Measurements from ENCODE around the gene TKTL1. TPM values are rescaled to one million over a fixed set of nuclear protein-coding genes. Genes with fewer than 3 reads are reported as not detected.
"Not testable (repeated sequence)": the region's sequence is repeated elsewhere in the genome, so short reads cannot be mapped to it uniquely, and the experiment has no call there.

TKTL1 gene
- total RNA-seq: 1 to 10 TPM; 1.3 to 1.5 TPM

GRCh38 chrX:154295664-154296310 lies at the start of gene TKTL1:
Gene TKTL1 (plus strand): TSS chrX:154295795. CDS start chrX:154295860, 65 bp downstream.
- no peaks in the 10 kb centered on the region for H3K27me3 Mint-ChIP-seq (ENCODE audit: low read depth)
- no peak within 1 kb of the TSS for H3K4me3 Mint-ChIP-seq
- H3K9me3 Mint-ChIP-seq (ENCODE audit: insufficient read depth): no peaks in the 10 kb centered on the region
- ATAC-seq (no peak), DNase-seq (no peak)
- H3K27ac Mint-ChIP-seq: no peak within 1 kb of the TSS
- no peaks in the 10 kb centered on the region for H3K36me3 Mint-ChIP-seq (ENCODE audit: low read depth)
- ChIA-PET CTCF (no interaction called here), POLR2A (no interaction called here)
- no peaks in the 10 kb centered on the region for H3K4me1 Mint-ChIP-seq (ENCODE audit: low read depth)

- POLR2A ChIA-PET; H3K9me3 Mint-ChIP-seq (ENCODE audit: insufficient read depth); CTCF ChIA-PET; H3K27me3 Mint-ChIP-seq (ENCODE audit: low read depth); H3K4me1 Mint-ChIP-seq (ENCODE audit: low read depth); H3K4me3 Mint-ChIP-seq; DNase-seq; H3K36me3 Mint-ChIP-seq (ENCODE audit: low read depth): not testable (repeated sequence)
- peak overlapping the region; percentile 61 for H3K27ac Mint-ChIP-seq
- peak; percentile 99 for ATAC-seq
Measured at GRCh38 chrX:154247377-154248045, 48.1 kb upstream of the TKTL1 start.

- ATAC-seq: peak; percentile 3
- CTCF ChIA-PET; H3K9me3 Mint-ChIP-seq (ENCODE audit: insufficient read depth); H3K27ac Mint-ChIP-seq; POLR2A ChIA-PET; H3K27me3 Mint-ChIP-seq (ENCODE audit: low read depth); H3K36me3 Mint-ChIP-seq (ENCODE audit: low read depth); DNase-seq; H3K4me3 Mint-ChIP-seq; H3K4me1 Mint-ChIP-seq (ENCODE audit: low read depth): not testable (repeated sequence)
Measured at GRCh38 chrX:154248076-154248475, 47.5 kb upstream of the TKTL1 start.

- ATAC-seq; H3K4me1 Mint-ChIP-seq (ENCODE audit: low read depth); DNase-seq; H3K4me3 Mint-ChIP-seq; H3K36me3 Mint-ChIP-seq (ENCODE audit: low read depth); H3K27ac Mint-ChIP-seq; CTCF ChIA-PET; H3K27me3 Mint-ChIP-seq (ENCODE audit: low read depth); POLR2A ChIA-PET; H3K9me3 Mint-ChIP-seq (ENCODE audit: insufficient read depth): not testable (repeated sequence)
Measured at GRCh38 chrX:154257282-154257681, 38.3 kb upstream of the TKTL1 start, which contains the start of gene OPN1MW3. Gene OPN1MW3 (plus strand): TSS chrX:154257582. CDS start chrX:154257620, 38 bp downstream.

GRCh38 chrX:154258711-154259110 lies 36.9 kb upstream of the TKTL1 start:
- H3K4me3 Mint-ChIP-seq; H3K27ac Mint-ChIP-seq; POLR2A ChIA-PET; DNase-seq; H3K36me3 Mint-ChIP-seq (ENCODE audit: low read depth); H3K27me3 Mint-ChIP-seq (ENCODE audit: low read depth); ATAC-seq; H3K4me1 Mint-ChIP-seq (ENCODE audit: low read depth); CTCF ChIA-PET; H3K9me3 Mint-ChIP-seq (ENCODE audit: insufficient read depth): not testable (repeated sequence)

- H3K4me1 Mint-ChIP-seq (ENCODE audit: low read depth); CTCF ChIA-PET; DNase-seq; ATAC-seq; POLR2A ChIA-PET; H3K27me3 Mint-ChIP-seq (ENCODE audit: low read depth); H3K27ac Mint-ChIP-seq; H3K36me3 Mint-ChIP-seq (ENCODE audit: low read depth); H3K4me3 Mint-ChIP-seq; H3K9me3 Mint-ChIP-seq (ENCODE audit: insufficient read depth): not testable (repeated sequence)
Measured at GRCh38 chrX:154263072-154263471, 32.5 kb upstream of the TKTL1 start.

GRCh38 chrX:154269245-154269644 lies 26.4 kb upstream of the TKTL1 start:
- not testable (repeated sequence) for ATAC-seq

GRCh38 chrX:154284489-154285338 lies 10.9 kb upstream of the TKTL1 start:
- H3K36me3 Mint-ChIP-seq (ENCODE audit: low read depth); H3K27ac Mint-ChIP-seq; POLR2A ChIA-PET; H3K27me3 Mint-ChIP-seq (ENCODE audit: low read depth); DNase-seq; H3K4me3 Mint-ChIP-seq; CTCF ChIA-PET; H3K9me3 Mint-ChIP-seq (ENCODE audit: insufficient read depth); H3K4me1 Mint-ChIP-seq (ENCODE audit: low read depth): not testable (repeated sequence)
- peak; percentile 98 for ATAC-seq

More at GRCh38 chrX:154269245-154269644, 26.4 kb upstream of the TKTL1 start:
- POLR2A ChIA-PET; H3K4me3 Mint-ChIP-seq; H3K27me3 Mint-ChIP-seq (ENCODE audit: low read depth); H3K27ac Mint-ChIP-seq; H3K36me3 Mint-ChIP-seq (ENCODE audit: low read depth); DNase-seq; CTCF ChIA-PET; H3K4me1 Mint-ChIP-seq (ENCODE audit: low read depth); H3K9me3 Mint-ChIP-seq (ENCODE audit: insufficient read depth): not testable (repeated sequence)

GRCh38 chrX:154286406-154286805 lies 9.2 kb upstream of the TKTL1 start:
- H3K27me3 Mint-ChIP-seq (ENCODE audit: low read depth); H3K27ac Mint-ChIP-seq; ATAC-seq; DNase-seq; H3K36me3 Mint-ChIP-seq (ENCODE audit: low read depth); H3K4me3 Mint-ChIP-seq; H3K9me3 Mint-ChIP-seq (ENCODE audit: insufficient read depth); H3K4me1 Mint-ChIP-seq (ENCODE audit: low read depth); POLR2A ChIA-PET; CTCF ChIA-PET: not testable (repeated sequence)

GRCh38 chrX:154294791-154295574 lies 612 bp upstream of the TKTL1 start, which contains the start of gene TEX28:
Gene TEX28 (minus strand): TSS chrX:154295124. CDS start chrX:154292117, 3,007 bp downstream.
- DNase-seq: no peak
- POLR2A ChIA-PET: no interaction called here

GRCh38 chrX:154296731-154297130 lies 1.1 kb downstream of the TKTL1 start:
- H3K27ac Mint-ChIP-seq: no peak overlapping the region
- POLR2A ChIA-PET: interaction anchor here (0.8 kb wide), 1 partner anchor 171 kb away, joined by 3 read pairs; no protein-coding TSS in a partner anchor
- DNase-seq (no peak), ATAC-seq (no peak)
- CTCF ChIA-PET: no interaction called here
- H3K9me3 Mint-ChIP-seq (ENCODE audit: insufficient read depth): no peaks in the 10 kb centered on the region
- H3K36me3 Mint-ChIP-seq (ENCODE audit: low read depth): no peaks in the 10 kb centered on the region
- H3K4me3 Mint-ChIP-seq: no peak overlapping the region
- no peaks in the 10 kb centered on the region for H3K27me3 Mint-ChIP-seq (ENCODE audit: low read depth)
- no peaks in the 10 kb centered on the region for H3K4me1 Mint-ChIP-seq (ENCODE audit: low read depth)

More at GRCh38 chrX:154294791-154295574, 612 bp upstream of the TKTL1 start, which contains the start of gene TEX28:
- no peak within 1 kb of the TSS for H3K4me3 Mint-ChIP-seq
- H3K36me3 Mint-ChIP-seq (ENCODE audit: low read depth): no peaks in the 10 kb centered on the region
- H3K27me3 Mint-ChIP-seq (ENCODE audit: low read depth): no peaks in the 10 kb centered on the region
- no peak within 1 kb of the TSS for H3K27ac Mint-ChIP-seq
- H3K9me3 Mint-ChIP-seq (ENCODE audit: insufficient read depth): no peaks in the 10 kb centered on the region
- no peaks in the 10 kb centered on the region for H3K4me1 Mint-ChIP-seq (ENCODE audit: low read depth)
- no peak for ATAC-seq
- CTCF ChIA-PET: no interaction called here
